GM19328 (cell line): Measurements from ENCODE around the gene LIAS.
"Not testable (repeated sequence)": the region's sequence is repeated elsewhere in the genome, so short reads cannot be mapped to it uniquely, and the experiment has no call there.

Experiments
- ATAC-seq: cut with Tn5 transposase; IDR thresholded peaks from one replicate; pipeline ENCODE4 v1.9.1; 2021; ENCODE audit warnings: mild to moderate bottlenecking, moderate library complexity; ENCODE audit not compliant: unreplicated experiment

The LIAS gene

DNA sequence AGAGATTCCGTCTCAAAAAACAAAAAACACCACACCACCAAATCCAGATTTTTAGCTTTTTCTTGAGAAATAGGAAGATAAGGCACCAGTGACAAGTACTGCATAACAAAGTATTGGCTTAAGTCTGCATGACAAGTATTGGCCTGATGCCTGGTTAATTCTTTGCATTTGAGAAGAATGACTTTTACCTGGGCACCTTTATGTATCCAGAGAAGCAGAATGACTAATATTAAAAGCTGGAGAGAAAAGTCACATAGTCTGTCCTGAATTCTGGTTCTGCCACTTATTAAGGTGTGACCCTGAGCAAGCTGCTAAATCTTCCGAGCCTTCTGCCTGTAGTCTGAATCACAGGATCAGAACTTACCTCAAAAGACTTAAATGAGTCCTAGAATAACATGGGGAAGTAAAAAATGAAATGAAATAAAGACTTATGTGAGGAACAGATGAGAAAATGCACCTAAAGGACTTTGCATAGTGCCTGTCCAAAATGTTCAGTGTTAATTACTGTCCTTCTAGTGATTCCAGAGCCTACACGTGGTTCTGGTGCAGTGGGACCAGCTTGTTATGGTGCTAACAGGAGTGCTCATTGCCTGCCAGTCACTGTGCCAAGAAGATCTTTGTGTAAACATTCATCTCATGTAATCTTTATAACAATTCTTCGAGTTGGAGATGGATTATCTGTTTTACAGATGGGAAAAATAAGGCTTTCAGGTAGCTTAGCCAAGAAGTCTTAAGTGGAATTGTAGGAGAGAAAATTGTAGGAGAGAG is 36.8 kb downstream of the LIAS start:
- no peak for ATAC-seq

DNA sequence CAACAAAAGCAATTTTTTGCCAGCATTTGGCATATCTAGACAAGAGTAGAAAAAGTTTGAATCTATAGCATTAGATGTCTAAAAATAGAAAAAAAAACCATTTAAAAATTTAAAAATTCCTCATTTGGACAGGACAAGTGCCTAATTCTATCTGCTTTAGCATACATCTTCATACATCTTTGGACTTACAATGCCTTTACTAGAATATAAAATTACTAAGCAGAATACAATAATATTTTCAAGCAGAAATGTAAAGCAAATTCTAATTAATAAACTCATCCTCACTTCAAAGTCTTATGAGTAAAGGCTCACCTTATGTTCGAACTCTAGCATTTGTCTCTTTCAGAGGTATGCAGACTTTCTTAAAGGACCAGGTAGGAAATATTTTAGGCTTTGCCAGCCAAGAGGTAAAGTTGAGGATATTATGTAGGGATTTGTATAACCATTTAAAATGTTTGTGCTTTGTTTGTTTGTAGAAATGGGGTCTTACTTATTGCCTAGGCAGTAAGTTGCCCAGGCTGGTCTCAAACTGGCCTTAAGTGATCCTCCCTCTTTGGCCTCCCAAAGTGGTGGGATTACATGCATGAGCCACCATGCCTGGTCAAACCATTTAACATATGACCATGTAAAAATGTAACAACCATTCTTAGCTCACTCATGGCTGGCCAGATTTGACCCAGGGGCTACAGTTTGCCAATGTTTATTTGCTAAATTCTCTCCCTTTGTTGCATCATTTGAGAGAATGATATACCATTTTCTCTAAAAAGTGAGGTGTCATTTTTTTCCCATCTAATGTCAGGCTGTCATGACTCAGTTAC is 39.3 kb downstream of the LIAS start:
- ATAC-seq = no peak

DNA sequence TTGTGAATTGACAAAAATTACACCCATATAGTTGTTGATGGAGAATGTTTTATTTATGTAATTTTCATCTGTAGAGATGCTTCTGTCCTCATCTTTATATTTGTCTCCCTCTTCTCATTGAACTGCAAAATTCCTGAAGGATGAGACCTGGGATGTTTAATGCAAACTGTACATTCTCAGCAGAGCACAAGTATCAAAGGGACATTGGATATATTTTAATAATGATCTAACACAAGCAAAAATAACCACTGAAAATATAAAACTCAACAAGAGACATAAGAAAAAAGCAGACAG is 39.8 kb downstream of the LIAS start:
- ATAC-seq = no peak

- ATAC-seq = no peak
These were observed 43.3 kb downstream of the LIAS start for GRCh38 chr4:39502019-39502663.

DNA sequence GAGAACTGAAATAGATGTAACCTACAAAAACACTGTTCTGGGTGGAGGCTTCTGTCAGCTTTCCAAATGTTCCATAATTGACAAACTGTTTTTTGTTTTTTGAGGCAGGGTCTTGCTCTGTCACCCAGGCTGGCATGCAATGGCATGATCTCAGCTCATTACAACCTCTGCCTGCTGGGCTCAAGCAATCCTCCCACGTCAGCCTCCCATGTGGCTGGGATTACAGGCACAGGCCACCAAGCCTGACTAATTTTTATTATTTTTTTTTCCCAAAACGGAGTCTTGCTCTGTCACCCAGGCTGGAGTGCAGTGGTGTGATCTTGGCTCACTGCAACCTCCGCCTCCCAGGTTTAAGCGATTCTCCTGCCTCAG is 43.8 kb downstream of the LIAS start:
- ATAC-seq = not testable (repeated sequence)

GRCh38 chr4:39504538-39504937 is 45.7 kb downstream of the LIAS start:
- no peak for ATAC-seq

DNA sequence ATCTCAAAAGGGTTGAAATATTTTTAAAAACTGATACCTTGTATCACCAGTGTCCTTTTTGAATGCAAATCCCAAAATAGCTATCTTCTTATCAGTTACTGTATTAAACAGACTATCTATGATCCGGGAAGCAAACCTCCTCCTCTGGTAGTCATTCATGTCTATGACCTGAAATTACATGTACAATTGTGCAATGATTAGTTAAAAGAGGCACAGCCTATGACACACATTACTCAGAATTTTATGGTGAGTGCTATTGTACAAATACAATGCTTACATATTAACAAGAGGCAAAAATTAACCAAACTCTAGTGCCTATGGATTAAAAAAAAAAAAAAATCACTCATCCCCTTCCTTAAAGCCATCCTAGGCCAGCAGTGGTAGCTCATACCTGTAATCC is 46.7 kb downstream of the LIAS start:
- ATAC-seq = no peak

DNA sequence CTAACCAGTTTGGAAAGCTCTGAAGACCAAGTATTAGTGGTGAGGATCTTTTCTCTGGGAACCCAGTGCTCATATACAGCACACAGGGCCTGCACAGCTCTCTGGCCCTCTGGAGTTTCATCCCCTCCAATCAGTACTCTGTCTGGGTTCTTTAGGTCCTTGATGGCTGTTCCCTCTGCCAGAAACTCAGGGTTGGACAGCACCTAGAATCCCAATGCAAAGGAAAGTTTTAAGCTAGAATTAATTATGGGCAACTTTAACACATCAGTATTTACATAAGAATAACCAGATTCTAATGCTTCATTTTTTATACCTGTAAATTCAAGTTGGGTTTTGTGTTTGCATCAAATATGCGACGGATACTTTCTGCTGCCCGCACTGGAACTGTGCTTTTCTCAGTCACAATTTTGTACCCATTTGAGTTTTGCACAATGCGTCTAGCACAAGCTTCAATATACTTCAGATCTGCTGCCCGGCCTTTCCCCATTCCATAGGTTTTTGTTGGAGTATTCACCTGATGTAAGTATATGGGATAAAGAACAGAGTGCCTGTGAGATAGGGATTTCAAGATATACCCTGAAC is 51.6 kb downstream of the LIAS start:
- ATAC-seq = no peak

DNA sequence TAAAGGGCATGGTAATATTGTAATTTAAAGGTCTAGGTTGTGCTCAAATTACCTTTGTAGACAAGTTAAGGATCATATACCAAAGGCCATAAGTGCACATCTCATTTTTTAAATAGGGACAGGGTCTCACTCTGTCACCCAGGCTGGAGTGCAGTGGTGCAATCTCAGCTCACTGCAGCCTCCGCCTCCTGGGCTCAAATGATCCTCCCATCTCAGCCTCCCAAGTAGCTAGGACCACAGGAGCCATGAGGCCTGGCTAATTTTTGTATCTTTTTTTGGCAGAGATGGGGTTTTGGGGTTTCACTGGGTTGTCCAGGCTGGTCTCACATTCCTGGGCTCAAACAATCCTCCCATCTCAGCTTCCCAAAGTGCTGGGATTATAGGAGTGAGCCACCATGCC is 55.4 kb downstream of the LIAS start:
- ATAC-seq = not testable (repeated sequence)

- ATAC-seq = no peak
These were observed 56.1 kb downstream of the LIAS start for GRCh38 chr4:39514888-39515401.

GRCh38 chr4:39515669-39516401 is 57.0 kb downstream of the LIAS start:
- not testable (repeated sequence) for ATAC-seq

DNA sequence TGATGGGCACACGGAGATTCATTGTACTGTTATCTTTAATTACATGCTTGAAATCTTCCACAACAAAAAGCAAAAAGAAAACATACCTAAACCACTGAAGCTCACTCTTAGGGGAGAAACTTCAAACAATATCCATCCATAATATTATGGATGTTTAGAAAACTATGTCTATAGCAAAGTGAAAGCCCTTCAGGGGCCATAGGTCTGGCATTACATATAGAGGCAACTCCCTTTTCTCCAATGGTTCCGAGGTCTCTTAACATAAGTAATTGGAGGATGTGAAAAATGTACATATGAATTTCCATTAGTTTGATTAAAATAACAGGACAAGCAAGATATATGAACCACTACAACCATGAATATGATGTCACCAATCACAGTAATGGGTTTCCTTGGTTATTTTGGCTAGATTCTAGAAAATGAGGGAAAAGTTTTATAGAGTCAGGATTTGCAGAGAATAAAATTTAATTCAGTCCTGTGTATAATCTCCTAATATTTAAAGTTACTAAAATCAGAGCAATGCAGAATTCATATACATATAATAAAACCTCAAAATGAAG is 57.6 kb downstream of the LIAS start:
- no peak for ATAC-seq

DNA sequence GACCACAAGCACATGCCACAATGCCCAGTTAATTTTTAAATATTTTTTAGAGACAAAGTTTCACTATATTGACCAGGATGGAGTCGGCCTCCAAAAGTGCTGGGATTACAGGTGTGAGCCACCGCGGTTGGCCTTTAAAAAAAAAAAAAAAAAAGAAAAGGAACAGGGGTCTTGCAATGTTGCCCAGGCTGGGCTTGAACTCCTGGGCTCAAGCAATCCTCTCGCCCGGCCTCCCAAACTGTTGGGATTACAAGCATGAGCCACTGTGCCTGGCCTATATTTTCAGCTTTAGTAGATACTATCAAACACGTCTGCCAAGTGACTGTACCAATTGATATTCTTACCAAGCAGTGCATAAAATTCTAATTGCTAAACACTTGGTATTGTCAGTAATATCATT is 59.6 kb downstream of the LIAS start:
- ATAC-seq = no peak

DNA sequence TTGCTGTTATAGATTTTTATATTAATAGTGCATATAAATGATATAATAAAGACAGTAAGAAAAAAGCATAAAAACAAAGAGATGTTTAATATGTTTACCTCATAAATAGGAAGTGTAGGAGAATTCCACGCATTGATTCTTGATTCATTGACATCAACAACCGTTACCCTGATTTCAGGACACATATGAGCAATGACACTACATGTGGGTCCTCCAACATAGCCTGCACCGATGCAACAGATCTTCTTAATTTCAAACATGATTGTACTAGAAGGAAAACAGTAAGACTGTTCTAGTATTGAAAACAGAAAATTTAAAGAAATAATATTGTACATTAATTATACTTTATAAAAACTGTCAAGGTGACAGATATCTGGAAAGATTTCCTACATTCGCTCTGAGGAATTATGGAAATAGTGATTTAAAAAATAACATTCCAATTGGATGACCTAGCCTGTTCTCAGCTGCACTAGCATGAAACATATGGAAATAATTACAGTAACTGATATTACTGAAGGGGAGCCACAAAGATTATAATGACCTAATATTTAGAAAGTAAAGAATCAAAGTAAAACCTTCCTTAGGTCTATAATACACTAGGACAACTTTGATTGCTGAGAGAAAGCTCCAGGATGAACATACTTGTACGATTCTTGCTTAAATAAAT is 62.5 kb downstream of the LIAS start:
- no peak for ATAC-seq

DNA sequence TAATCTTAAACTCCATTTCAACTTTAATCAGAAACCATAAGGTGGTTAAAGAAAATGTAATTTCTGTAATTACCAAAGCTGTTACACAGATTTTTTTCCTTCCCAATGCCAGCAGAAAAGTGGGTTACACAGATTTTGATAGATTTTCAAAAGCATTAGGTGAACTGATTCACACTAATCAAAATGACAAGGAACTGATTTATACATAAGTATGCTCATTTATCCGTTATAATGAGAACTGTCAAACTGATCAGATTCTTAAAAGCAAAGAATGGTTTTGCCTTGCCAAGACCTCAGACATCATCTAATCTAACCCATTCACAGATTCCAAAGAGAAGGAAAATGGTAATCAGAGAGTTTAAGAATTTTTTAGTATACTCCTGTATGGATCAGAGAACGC is 63.2 kb downstream of the LIAS start:
- ATAC-seq = no peak

DNA sequence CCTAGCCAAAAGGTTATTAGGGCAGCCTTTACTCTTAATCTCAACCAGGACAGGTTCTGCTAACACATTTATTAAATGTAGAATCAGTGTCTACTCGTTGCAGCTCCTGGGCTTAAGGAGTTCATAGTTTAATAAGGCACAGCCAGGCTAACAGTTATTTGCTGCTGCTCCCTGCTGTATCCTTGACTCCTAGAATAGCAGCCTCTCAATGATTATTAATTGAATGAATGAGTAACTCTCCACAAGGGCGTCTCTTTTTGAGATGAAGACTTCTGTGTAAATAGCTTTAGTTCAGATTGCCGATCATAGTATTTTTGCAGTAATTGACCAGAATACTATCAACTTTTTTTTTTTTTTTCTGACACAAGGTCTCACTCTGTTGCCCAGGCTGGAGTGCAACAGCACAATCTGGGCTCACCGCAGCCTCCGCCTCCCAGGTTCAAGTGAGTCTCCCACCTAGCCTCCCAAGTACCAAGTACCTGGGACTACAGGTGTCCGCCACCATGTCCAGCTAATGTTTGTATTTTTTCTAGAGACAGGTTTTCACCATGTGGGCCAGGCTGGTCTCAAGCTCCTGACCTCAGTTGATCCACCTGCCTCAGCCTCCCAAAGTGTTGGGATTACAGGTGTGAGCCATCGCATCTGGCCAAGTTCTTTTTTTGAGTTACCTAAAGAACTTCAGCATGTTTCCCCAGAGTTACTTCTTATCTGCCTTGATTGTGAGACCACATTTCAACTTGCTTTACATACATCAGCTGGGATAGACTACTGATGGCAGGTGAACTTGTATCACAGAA is 65.5 kb downstream of the LIAS start:
- ATAC-seq = no peak

GRCh38 chr4:39525822-39526690 is 67.2 kb downstream of the LIAS start:
- no peak for ATAC-seq

DNA sequence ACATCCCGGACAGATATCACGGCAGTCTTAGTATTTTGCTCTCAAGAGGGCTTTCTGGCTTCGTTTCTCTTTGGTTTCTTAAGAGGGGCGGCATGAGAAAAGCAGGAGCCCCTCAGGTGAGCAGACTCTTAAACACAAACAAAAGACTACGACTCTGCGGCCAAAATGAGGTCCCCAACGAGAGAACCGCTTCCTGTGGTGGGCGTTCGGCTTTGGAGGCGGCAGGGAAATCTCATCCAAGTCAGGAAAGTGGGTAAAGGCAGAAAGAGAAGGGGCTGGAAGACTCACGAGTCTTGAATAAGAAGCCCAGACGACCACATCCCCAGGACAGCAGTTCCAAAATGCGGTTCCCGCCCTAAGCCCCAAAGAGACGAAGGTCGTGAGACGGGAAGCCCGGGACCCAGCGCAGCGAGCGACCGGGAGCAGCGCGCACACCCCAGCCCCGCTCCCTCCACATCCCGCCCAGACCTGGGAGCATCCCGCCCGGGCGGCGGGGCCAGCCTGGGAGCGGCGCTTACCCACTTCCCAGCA is 68.0 kb downstream of the LIAS start:
- ATAC-seq = peak; percentile 16
